ENCODE data around the gene RABAC1. TPM values are rescaled to one million over a fixed set of nuclear protein-coding genes. Genes with fewer than 3 reads are reported as not detected.

Gene RABAC1
- polyA plus RNA-seq, 1 donor from 2014 or later = 290 TPM

DNA sequence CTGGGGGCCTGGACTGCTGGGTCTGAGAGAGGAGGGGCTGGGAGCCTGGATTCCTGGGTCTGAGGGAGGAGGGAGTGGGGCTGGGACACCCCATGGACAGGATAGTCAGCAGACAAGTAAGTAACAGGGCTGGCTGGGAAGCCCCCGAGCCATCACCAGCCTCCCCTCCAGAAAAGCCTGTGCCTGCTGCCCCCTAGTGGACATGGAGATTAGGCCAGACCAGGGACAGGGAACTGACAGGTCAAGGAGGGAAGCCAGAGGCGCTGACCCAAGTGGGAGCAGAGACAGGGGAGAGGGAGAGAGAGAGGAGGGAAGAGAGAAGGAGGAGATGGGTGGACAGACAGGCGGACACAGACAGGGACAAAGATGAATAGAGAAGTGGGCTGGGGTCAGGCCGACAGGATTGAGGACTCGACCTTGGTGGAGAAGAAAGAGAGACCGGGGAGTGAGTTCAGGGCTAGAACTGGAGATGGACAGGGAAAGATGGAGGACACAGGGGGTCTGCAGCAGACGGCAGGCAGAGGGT is 24.2 kb downstream of the RABAC1 start:
- H3K27me3 ChIP-seq (ENCODE audit: insufficient read depth, low read depth, low read length) = peaks cover 75% of the 10 kb centered on the region
- no peaks in the 10 kb centered on the region for H4K20me1 ChIP-seq (ENCODE audit: insufficient read depth)
- no peak overlapping the region for H3K4me3 ChIP-seq (ENCODE audit: low read length)
- H3K27ac ChIP-seq (ENCODE audit: low read length) = no peak overlapping the region
- no peaks in the 10 kb centered on the region for H3K36me3 ChIP-seq (ENCODE audit: insufficient read depth, low read length)
- H3K9me2 ChIP-seq (ENCODE audit: insufficient read depth, low read length) = no peaks in the 10 kb centered on the region
- H3K79me2 ChIP-seq (replicated peaks; ENCODE audit: insufficient read depth, low read length) = no peaks in the 10 kb centered on the region
- no peak overlapping the region for H3K9ac ChIP-seq (ENCODE audit: low read length)
- TF ChIP-seq POLR2AphosphoS5 (IDR thresholded peaks at IDR 0.05) = no peak
- no peak for TF ChIP-seq EP300 (conservative IDR thresholded peaks at IDR 0.05; ENCODE audit: poor library complexity, severe bottlenecking)
- TF ChIP-seq, protein P1, sequence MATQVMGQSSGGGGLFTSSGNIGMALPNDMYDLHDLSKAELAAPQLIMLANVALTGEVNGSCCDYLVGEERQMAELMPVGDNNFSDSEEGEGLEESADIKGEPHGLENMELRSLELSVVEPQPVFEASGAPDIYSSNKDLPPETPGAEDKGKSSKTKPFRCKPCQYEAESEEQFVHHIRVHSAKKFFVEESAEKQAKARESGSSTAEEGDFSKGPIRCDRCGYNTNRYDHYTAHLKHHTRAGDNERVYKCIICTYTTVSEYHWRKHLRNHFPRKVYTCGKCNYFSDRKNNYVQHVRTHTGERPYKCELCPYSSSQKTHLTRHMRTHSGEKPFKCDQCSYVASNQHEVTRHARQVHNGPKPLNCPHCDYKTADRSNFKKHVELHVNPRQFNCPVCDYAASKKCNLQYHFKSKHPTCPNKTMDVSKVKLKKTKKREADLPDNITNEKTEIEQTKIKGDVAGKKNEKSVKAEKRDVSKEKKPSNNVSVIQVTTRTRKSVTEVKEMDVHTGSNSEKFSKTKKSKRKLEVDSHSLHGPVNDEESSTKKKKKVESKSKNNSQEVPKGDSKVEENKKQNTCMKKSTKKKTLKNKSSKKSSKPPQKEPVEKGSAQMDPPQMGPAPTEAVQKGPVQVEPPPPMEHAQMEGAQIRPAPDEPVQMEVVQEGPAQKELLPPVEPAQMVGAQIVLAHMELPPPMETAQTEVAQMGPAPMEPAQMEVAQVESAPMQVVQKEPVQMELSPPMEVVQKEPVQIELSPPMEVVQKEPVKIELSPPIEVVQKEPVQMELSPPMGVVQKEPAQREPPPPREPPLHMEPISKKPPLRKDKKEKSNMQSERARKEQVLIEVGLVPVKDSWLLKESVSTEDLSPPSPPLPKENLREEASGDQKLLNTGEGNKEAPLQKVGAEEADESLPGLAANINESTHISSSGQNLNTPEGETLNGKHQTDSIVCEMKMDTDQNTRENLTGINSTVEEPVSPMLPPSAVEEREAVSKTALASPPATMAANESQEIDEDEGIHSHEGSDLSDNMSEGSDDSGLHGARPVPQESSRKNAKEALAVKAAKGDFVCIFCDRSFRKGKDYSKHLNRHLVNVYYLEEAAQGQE (IDR thresholded peaks at IDR 0.05; ENCODE audit: borderline replicate concordance) = no peak
- peak; percentile 66 for TF ChIP-seq SMC3 (conservative IDR thresholded peaks at IDR 0.05; ENCODE audit: poor library complexity)
- peak; percentile 66 for TF ChIP-seq RAD21 (conservative IDR thresholded peaks at IDR 0.05)
- TF ChIP-seq, protein P2, sequence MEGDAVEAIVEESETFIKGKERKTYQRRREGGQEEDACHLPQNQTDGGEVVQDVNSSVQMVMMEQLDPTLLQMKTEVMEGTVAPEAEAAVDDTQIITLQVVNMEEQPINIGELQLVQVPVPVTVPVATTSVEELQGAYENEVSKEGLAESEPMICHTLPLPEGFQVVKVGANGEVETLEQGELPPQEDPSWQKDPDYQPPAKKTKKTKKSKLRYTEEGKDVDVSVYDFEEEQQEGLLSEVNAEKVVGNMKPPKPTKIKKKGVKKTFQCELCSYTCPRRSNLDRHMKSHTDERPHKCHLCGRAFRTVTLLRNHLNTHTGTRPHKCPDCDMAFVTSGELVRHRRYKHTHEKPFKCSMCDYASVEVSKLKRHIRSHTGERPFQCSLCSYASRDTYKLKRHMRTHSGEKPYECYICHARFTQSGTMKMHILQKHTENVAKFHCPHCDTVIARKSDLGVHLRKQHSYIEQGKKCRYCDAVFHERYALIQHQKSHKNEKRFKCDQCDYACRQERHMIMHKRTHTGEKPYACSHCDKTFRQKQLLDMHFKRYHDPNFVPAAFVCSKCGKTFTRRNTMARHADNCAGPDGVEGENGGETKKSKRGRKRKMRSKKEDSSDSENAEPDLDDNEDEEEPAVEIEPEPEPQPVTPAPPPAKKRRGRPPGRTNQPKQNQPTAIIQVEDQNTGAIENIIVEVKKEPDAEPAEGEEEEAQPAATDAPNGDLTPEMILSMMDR (IDR thresholded peaks at IDR 0.05; ENCODE audit: poor library complexity, severe bottlenecking) = peak; percentile 85
- no peak for TF ChIP-seq TAF1 (IDR thresholded peaks at IDR 0.05; ENCODE audit: low read depth)
- no peak for TF ChIP-seq EZH2 (IDR thresholded peaks at IDR 0.05; ENCODE audit: borderline replicate concordance, insufficient read depth, low read length, poor library complexity, severe bottlenecking)
- TF ChIP-seq MXI1 (conservative IDR thresholded peaks at IDR 0.05; ENCODE audit: poor library complexity, severe bottlenecking) = no peak
- no peaks in the 10 kb centered on the region for H3K9me3 ChIP-seq (ENCODE audit: low read length)
- no peaks in the 10 kb centered on the region for H3F3A ChIP-seq (ENCODE audit: insufficient read depth, low read length, poor library complexity, severe bottlenecking)
- no peak overlapping the region for H3K4me2 ChIP-seq (ENCODE audit: low read length)
- no peak overlapping the region for H2AFZ ChIP-seq (ENCODE audit: low read depth, low read length)

DNA sequence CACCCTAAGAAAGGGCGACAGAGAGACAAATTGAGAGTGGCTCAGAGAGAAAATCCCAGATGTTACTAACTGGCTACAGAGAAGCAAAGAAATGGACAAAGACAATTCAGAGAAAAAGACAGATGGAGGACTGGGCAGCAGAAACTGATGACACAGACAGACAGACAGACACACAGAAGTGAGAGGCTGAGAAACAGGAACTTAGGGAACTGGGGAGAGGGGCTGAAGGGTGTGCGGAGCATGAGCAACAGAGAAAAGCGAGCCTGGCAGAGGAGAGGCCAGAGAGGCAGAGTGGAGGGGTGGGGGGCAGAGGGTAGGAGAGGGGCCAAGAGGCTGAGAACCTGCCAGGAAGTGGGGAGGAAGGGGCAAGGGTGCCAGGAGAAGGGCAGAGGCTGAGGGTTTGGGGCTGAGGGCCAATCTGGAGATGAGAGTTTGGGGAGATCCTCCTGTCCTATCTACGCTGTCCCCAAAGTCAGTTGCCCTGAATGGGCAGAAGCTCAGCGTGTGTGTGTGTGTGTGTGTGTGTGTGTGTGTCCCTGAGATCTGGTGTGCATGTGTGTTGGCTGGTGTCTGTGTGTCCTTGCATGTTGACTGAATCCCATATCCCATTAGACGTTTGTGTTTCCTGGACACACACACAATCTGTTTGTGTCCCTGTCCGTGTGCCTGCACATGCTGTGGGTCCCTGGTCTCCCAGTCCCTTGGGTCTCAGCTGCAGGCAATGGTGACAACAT is 25.3 kb downstream of the RABAC1 start:
- Histone ChIP-seq H3K4me2 (ENCODE audit: low read length) (no peak overlapping the region), H3K27me3 (ENCODE audit: insufficient read depth, low read depth, low read length) (peaks cover 81% of the 10 kb centered on the region), H3K9ac (ENCODE audit: low read length) (no peak overlapping the region), H3K9me2 (ENCODE audit: insufficient read depth, low read length) (no peaks in the 10 kb centered on the region), H3K4me3 (ENCODE audit: low read length) (no peak overlapping the region), H3K79me2 (replicated peaks; ENCODE audit: insufficient read depth, low read length) (no peaks in the 10 kb centered on the region), H4K20me1 (ENCODE audit: insufficient read depth) (no peaks in the 10 kb centered on the region), H3K27ac (ENCODE audit: low read length) (no peak overlapping the region), H3F3A (ENCODE audit: insufficient read depth, low read length, poor library complexity, severe bottlenecking) (no peaks in the 10 kb centered on the region), H2AFZ (ENCODE audit: low read depth, low read length) (no peak overlapping the region), H3K9me3 (ENCODE audit: low read length) (no peaks in the 10 kb centered on the region), H3K36me3 (ENCODE audit: insufficient read depth, low read length) (no peaks in the 10 kb centered on the region)
- TF ChIP-seq POLR2AphosphoS5 (IDR thresholded peaks at IDR 0.05) = no peak
- no peak for TF ChIP-seq SMC3 (conservative IDR thresholded peaks at IDR 0.05; ENCODE audit: poor library complexity)
- TF ChIP-seq, protein P1 (IDR thresholded peaks at IDR 0.05; ENCODE audit: borderline replicate concordance) = no peak
- no peak for TF ChIP-seq TAF1 (IDR thresholded peaks at IDR 0.05; ENCODE audit: low read depth)
- no peak for TF ChIP-seq RAD21 (conservative IDR thresholded peaks at IDR 0.05)
- no peak for TF ChIP-seq EZH2 (IDR thresholded peaks at IDR 0.05; ENCODE audit: borderline replicate concordance, insufficient read depth, low read length, poor library complexity, severe bottlenecking)
- TF ChIP-seq, protein P2 (IDR thresholded peaks at IDR 0.05; ENCODE audit: poor library complexity, severe bottlenecking) = no peak
